Mesodermal cell (in vitro differentiated cells): ENCODE results near the gene PGPEP1. TPM values are rescaled to one million over a fixed set of nuclear protein-coding genes. Genes with fewer than 3 reads are reported as not detected.

Experiments
- H3K27ac ChIP-seq: 2 replicates; pipeline ENCODE4 v1.7.0; 2013; ENCODE audit warnings: mild to moderate bottlenecking, low read depth, low read length, moderate library complexity; ENCODE audit not compliant: severe bottlenecking
- H3K36me3 ChIP-seq: 2 replicates; pipeline ENCODE4 v1.7.1; 2013; ENCODE audit warnings: mild to moderate bottlenecking, low read length, moderate library complexity; ENCODE audit not compliant: control insufficient read depth, insufficient read depth
- H3K4me1 ChIP-seq: one replicate; pipeline ENCODE4 v1.7.1; 2013; ENCODE audit warnings: mild to moderate bottlenecking, low read length; ENCODE audit not compliant: insufficient read depth, control insufficient read depth, poor library complexity, severe bottlenecking
- H3K4me3 ChIP-seq: 2 replicates; pipeline ENCODE4 v1.7.0; 2013; ENCODE audit warnings: low read length, control low read depth, mild to moderate bottlenecking; ENCODE audit not compliant: insufficient read depth, poor library complexity, severe bottlenecking; ENCODE audit errors: extremely low read depth
- H3K9me3 ChIP-seq: 2 replicates; pipeline ENCODE4 v1.7.1; 2013; ENCODE audit warnings: mild to moderate bottlenecking, low read length, moderate library complexity; ENCODE audit not compliant: control insufficient read depth
- WGBS, 2 experiments: methylation state at CpG; one replicate each; pipeline ENCODE4 v1.1.5; 2013; ENCODE audit warnings: missing lambda C conversion rate in 2 of 2; ENCODE audit not compliant: insufficient coverage in 2 of 2; 5-methylcytosine and 5-hydroxymethylcytosine counted together
- polyA plus RNA-seq, 2 experiments: library from polyadenylated mRNA; stranded (reverse); fragments of 50-300 nt; gene quantifications; one replicate each; pipeline ENCODE4 v1.2.3, GENCODE V29; 2013

PGPEP1 gene, protein sequence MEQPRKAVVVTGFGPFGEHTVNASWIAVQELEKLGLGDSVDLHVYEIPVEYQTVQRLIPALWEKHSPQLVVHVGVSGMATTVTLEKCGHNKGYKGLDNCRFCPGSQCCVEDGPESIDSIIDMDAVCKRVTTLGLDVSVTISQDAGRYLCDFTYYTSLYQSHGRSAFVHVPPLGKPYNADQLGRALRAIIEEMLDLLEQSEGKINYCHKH
- 12.9 TPM for polyA plus RNA-seq (2013, experiment 1 of 2)
- polyA plus RNA-seq (2013, experiment 2 of 2), result 9.9 TPM

DNA sequence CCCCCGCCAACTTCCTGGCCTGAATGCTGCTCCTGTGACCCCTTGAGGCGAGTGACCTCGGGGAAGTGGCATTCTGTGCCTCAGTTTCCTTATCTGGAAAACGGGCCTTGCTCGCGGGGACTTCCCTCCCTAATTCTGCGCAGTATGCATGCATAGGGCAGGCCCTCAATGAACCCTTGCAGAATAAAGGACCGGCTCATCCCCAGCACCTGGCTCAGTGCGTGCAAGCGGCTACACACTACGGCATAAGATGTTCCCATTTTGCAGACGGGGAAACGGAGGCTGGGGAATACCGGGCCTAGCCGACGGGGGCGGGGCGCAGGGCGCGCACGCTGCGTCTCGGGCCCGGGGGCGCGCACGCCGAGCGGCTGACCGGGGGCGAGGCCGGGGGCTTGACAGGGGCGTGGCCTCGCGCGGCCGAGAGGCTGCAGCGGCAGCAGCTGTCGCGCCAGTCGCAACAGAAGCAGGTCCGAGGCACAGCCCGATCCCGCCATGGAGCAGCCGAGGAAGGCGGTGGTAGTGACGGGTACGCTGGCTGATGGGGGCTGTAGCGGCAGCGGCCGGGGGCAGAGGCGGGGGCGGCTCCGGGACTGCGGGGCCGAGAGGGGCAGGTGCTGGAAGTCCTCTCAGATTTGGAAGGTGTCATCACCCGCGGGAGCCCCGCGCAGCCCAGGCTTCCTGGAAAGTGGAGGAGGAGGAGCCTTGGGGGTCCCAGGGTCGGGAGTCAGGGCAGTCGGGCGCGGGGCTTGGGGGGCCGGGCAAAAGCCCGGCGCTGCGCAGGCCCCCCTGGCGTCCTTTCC is at the start of gene PGPEP1:
PGPEP1 (plus strand) TSS at position 409 of the 800 bp plus-strand sequence; CDS start at position 493, 84 bp downstream.
- WGBS, 2 experiments, result 9 to 12% methylated on average over 39 to 58 of the region's 69 CpGs
- H3K9me3 ChIP-seq, result no peaks in the 10 kb centered on the region
- peaks cover 4% of the 10 kb centered on the region for H3K4me1 ChIP-seq
- H3K27ac ChIP-seq, result no peak within 1 kb of the TSS
- H3K4me3 ChIP-seq, result peak within 1 kb of the TSS; percentile 70
- no peaks in the 10 kb centered on the region for H3K36me3 ChIP-seq

DNA sequence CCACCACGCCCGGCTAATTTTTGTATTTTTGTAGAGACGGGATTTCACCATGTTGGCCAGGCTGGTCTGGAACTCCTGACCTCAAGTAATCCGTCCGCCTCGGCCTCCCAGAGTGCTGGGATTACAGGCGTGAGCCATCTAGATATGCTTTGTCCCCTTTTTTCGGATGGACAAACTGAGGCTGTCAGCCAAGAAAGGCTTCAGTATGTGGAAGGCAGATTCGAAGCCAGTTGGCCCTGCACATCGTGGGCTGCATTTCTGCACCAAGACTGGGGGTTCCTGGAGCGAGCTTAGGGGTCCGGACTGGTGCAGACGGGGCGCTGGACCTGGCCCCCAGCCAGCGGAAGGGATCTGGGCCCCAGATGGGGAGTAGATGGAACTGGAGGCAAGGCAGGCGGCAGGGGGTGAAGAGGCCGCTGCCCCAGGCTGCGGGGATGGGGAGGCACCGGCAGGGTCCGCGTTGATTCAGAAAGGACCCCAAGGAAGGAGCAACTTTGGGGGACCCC is 49.3 kb upstream of the PGPEP1 start:
- Histone ChIP-seq H3K4me1 (peaks cover 22% of the 10 kb centered on the region), H3K9me3 (no peaks in the 10 kb centered on the region), H3K27ac (peak overlapping the region; percentile 98), H3K36me3 (no peaks in the 10 kb centered on the region), H3K4me3 (peak overlapping the region; percentile 51)
- 59 to 63% methylated on average over 18 of the region's 21 CpGs for WGBS, 2 experiments

DNA sequence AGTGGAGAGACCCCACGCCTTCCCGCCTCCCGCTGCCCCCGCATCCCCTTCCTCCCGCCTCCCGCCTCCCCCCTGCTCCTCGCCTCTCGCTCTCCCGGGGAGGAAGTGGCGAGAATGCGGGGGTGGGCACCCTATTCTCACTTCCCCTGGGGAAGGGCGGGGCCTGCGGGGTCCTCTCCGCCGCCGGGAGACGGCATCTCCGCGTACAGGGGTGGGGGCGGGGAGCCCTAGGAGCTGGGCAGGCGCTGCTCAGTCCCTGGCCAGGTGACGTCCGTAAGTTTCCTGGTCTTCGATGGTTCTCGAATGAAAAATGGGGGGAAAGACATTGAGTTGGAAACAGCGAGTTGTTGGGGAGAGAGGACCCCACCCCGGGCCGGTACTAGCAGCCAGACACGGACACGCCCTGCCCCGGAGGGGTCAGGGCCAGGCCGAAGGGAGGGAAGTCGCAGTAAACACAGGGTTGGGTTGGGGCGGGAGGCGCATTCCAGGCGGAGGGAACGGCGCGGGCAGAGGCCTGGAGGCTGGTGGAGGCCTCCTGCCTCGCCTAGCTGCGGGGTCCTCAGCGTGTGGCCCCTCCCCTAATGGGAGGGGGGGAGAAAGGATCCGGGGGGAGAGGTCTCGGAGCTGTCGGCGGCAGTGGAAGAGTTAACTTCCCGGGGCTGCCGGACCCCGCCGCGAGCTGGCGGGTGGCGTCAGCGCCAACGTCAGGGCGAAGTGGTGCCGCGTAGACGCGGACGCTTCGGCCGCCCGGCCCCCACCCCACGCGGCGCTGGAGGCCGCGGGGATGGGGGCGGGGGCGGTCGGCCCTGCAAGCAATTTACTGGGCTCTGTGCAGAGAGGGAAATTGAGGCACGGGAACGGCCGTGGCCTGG is 48.6 kb upstream of the PGPEP1 start:
- H3K27ac ChIP-seq, result peak overlapping the region; percentile 98
- H3K9me3 ChIP-seq, result no peaks in the 10 kb centered on the region
- WGBS, 2 experiments, result 0% methylated on average over 45 to 50 of the region's 75 CpGs
- peak overlapping the region; percentile 51 for H3K4me3 ChIP-seq
- peaks cover 18% of the 10 kb centered on the region for H3K4me1 ChIP-seq
- H3K36me3 ChIP-seq, result no peaks in the 10 kb centered on the region

GRCh38 chr19:18292462-18292809 is 48.0 kb upstream of the PGPEP1 start:
- Histone ChIP-seq H3K9me3 (no peaks in the 10 kb centered on the region), H3K4me1 (peaks cover 22% of the 10 kb centered on the region), H3K4me3 (peak overlapping the region; percentile 51), H3K36me3 (no peaks in the 10 kb centered on the region), H3K27ac (peak overlapping the region; percentile 98)
- 0% methylated on average over 8 to 9 of the region's 20 CpGs for WGBS, 2 experiments

DNA sequence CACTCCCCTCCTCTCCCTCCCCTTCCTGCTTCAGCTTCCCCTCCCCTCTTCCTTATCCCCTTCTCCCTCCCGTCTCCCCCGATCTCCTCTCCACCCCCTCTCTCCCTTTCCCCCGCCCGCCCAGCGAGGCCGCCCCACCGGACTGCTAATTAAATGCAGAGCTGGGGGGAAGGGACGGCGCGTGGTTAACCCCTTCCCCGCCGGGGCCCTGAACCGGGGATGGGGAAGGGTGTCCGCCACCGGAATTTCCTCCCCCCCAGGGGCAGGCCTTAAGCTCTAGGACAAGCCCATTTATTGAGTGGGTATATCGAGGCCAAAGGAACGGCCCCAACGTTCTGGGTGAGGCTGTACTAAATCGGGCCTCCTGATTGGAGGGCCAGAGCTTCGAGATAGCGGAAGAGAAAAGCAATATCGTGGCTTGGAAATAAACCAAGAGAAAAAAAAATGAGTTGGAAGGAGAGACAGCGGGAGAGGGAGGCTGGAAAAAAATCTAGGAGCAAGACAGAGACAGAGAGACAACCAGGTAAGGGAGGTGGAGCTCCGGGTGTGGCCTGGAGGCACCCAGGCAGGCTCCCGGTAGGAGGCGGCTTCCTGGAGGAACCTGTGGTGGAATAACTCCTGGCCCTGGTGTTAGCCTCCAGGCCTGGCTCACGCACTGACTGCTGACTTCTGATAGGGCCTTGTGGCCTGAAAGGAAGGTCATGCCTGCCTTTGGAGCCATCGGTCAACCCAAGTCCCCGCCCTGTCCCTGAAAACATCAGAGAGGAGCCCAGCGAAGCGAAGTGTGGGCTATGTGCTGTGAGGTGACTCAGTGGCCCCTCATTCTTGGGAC is 47.4 kb upstream of the PGPEP1 start:
- peak overlapping the region; percentile 51 for H3K4me3 ChIP-seq
- H3K27ac ChIP-seq, result peak overlapping the region; percentile 98
- no peaks in the 10 kb centered on the region for H3K36me3 ChIP-seq
- H3K9me3 ChIP-seq, result no peaks in the 10 kb centered on the region
- 10 to 13% methylated on average over 21 to 22 of the region's 31 CpGs for WGBS, 2 experiments
- peaks cover 23% of the 10 kb centered on the region for H3K4me1 ChIP-seq

- Histone ChIP-seq H3K4me1 (peaks cover 25% of the 10 kb centered on the region), H3K9me3 (no peaks in the 10 kb centered on the region), H3K27ac (peak overlapping the region; percentile 98), H3K36me3 (no peaks in the 10 kb centered on the region), H3K4me3 (no peak overlapping the region)
- WGBS, 2 experiments, result 66 to 73% methylated on average over 14 to 16 of the region's 18 CpGs
These were observed 46.5 kb upstream of the PGPEP1 start for GRCh38 chr19:18293642-18294466.

DNA sequence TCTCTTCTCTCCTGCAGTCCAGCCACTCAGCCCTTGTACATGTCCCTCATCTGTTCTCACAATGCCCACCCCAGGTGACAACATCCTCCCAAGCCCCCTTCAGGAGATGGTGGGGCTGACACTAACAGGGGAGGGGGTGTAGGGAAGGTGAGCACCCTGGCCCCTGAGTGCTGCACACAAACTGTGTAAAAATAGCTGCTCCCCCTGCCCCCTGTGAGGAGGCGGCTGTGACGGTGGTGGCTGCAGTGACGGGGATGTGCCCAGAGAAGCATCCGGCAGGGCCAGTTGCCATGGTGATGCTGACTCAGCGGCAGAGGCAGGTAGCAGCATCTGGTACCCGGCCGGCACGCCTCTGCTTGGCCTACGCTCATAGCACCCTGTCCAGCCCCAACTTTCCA is 45.9 kb upstream of the PGPEP1 start:
- Histone ChIP-seq H3K4me3 (no peak overlapping the region), H3K27ac (no peak overlapping the region), H3K4me1 (peaks cover 30% of the 10 kb centered on the region), H3K36me3 (no peaks in the 10 kb centered on the region), H3K9me3 (no peaks in the 10 kb centered on the region)
- 46 to 56% methylated on average over 4 to 5 of the region's 9 CpGs for WGBS, 2 experiments

DNA sequence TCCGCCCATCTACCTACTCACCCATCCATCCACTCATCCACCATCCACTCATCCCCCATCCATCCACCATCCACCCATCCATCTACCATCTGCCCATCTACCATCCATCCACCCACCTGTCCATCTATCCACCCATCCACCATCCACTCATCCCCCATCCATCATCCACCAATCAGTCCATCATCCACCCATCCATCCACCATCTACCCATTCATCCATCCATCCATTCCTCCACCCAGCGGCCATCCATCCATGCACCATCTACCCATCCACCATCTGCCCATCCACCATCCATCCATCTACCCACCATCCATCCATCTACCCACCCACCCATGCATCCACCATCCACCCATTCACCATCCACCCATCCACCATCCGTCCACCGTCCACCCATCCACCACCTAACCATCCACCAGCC is 45.4 kb upstream of the PGPEP1 start:
- WGBS, 2 experiments, result 79 to 94% methylated on average over 2 to 4 of the region's 4 CpGs
- Histone ChIP-seq H3K9me3 (no peaks in the 10 kb centered on the region), H3K4me3 (no peak overlapping the region), H3K36me3 (no peaks in the 10 kb centered on the region), H3K27ac (no peak overlapping the region), H3K4me1 (peaks cover 30% of the 10 kb centered on the region)

DNA sequence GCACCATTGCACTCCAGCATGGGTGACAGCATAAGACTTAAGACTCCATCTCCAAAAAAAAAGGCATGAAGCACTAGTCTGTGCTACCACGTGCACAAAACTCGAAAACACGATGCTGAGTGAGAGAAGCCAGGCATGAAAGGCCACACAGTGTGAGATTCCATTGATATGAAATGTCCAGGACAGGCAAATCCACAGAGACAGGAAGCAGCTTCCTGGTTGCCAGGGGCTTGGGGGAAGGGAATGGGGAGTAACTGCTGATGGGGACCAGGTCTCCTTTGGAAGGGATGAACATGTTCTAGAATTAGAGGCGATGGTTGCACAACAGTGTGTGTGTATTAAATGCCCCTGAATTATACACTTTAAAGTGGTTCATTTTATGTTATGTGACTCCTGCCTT is 43.1 kb upstream of the PGPEP1 start:
- Histone ChIP-seq H3K36me3 (no peaks in the 10 kb centered on the region), H3K27ac (no peak overlapping the region), H3K4me1 (peaks cover 25% of the 10 kb centered on the region), H3K4me3 (no peak overlapping the region), H3K9me3 (no peaks in the 10 kb centered on the region)
- WGBS, 2 experiments, result 68 to 81% methylated on average over 3 to 4 of the region's 4 CpGs
